H1 (cell line): Measurements from ENCODE around the gene JOSD1. TPM values are rescaled to one million over a fixed set of nuclear protein-coding genes. Genes with fewer than 3 reads are reported as not detected.

ENCODE experiments used
- CTCF ChIA-PET: fragments of 300-600 bp; sonication (Branson Sonifier 250); formaldehyde crosslinking; loops from one replicate; lab custom pipeline; 2021; ENCODE audit not compliant: partially characterized antibody; lab: Charles Lee
- POLR2A ChIA-PET: fragments of 300-600 bp; sonication (Branson Sonifier 250); formaldehyde crosslinking; loops from one replicate; lab custom pipeline; 2021; ENCODE audit warnings: inconsistent platforms; ENCODE audit not compliant: partially characterized antibody; lab: Charles Lee
- DNase-seq, 2 experiments: peaks; one replicate each; pipeline versions ENCODE4 v3.0.0 to v3.0.0-alpha.2; 2010 to 2022; ENCODE audit warnings: low spot score in 2 of 2, low read depth in 1 of 2, mixed read lengths in 1 of 2
- FAIRE-seq: peaks from 2 replicates; lab custom pipeline; 2011; peaks lifted over from hg19 to GRCh38; lab: Jason Lieb, UNC
- H2AFZ ChIP-seq: 2 replicates; pipeline ENCODE4 v1.8.1; 2012; ENCODE audit warnings: low read length, inconsistent platforms
- H2AK5ac ChIP-seq: 2 replicates; pipeline ENCODE4 v1.6.1; 2013; ENCODE audit warnings: low read depth, low read length
- H2BK120ac ChIP-seq: replicated peaks from 2 replicates; pipeline ENCODE3; 2013; ENCODE audit warnings: low read depth, low read length, inconsistent platforms
- H2BK12ac ChIP-seq: 2 replicates; pipeline ENCODE4 v1.6.1; 2013; ENCODE audit warnings: low read depth, low read length
- H2BK15ac ChIP-seq: 2 replicates; pipeline ENCODE4 v1.6.1; 2013; ENCODE audit warnings: low read length
- H2BK20ac ChIP-seq: 2 replicates; pipeline ENCODE4 v1.6.1; 2013; ENCODE audit warnings: low read length
- H2BK5ac ChIP-seq: 2 replicates; pipeline ENCODE4 v1.6.1; 2013; ENCODE audit warnings: low read depth, low read length
- H3K14ac ChIP-seq: 2 replicates; pipeline ENCODE4 v1.6.1; 2013; ENCODE audit warnings: inconsistent platforms; ENCODE audit not compliant: insufficient read length
- H3K18ac ChIP-seq: 2 replicates; pipeline ENCODE4 v1.6.1; 2013; ENCODE audit warnings: low read length; ENCODE audit errors: extremely low read depth
- H3K23ac ChIP-seq: 2 replicates; pipeline ENCODE4 v1.6.1; 2013; ENCODE audit warnings: inconsistent platforms; ENCODE audit not compliant: insufficient read length
- H3K23me2 ChIP-seq: 2 replicates; pipeline ENCODE4 v1.6.1; 2013; ENCODE audit warnings: low read depth, low read length
- H3K27ac ChIP-seq: 2 replicates; pipeline ENCODE4 v1.6.1; 2011; ENCODE audit warnings: low read depth, low read length, inconsistent platforms
- H3K27me3 ChIP-seq, 4 experiments: replicated peaks in 1 of 4; 1 replicate in 1 of 4; 2 replicates in 3 of 4; pipeline versions ENCODE4 v1.6.1 to v1.8.1; 2011 to 2013; ENCODE audit warnings: low read length in 3 of 4, mild to moderate bottlenecking in 3 of 4, inconsistent platforms in 2 of 4, mixed read lengths in 2 of 4, moderate library complexity in 1 of 4; ENCODE audit not compliant: control insufficient read depth in 3 of 4, insufficient read depth in 3 of 4; ENCODE audit errors: extremely low read depth in 1 of 4
- H3K36me3 ChIP-seq, 4 experiments: 2 replicates each; pipeline versions ENCODE4 v1.6.1 to v1.8.1; 2011 to 2013; ENCODE audit warnings: mild to moderate bottlenecking in 4 of 4, low read length in 3 of 4, moderate library complexity in 2 of 4, control low read depth in 1 of 4, inconsistent platforms in 1 of 4; ENCODE audit not compliant: insufficient read depth in 4 of 4, control insufficient read depth in 2 of 4
- H3K4ac ChIP-seq: replicated peaks from 2 replicates; pipeline ENCODE3; 2013; ENCODE audit warnings: low read length, low read depth, mixed read lengths, inconsistent platforms; ENCODE audit not compliant: insufficient read length
- H3K4me1 ChIP-seq, 4 experiments: replicated peaks in 1 of 4; 1 replicate in 1 of 4; 2 replicates in 3 of 4; pipeline versions ENCODE4 v1.6.1 to v1.8.1; 2011 to 2013; ENCODE audit warnings: low read length in 3 of 4, inconsistent platforms in 2 of 4, mixed read lengths in 1 of 4; ENCODE audit not compliant: insufficient read depth in 4 of 4, control insufficient read depth in 3 of 4
- H3K4me2 ChIP-seq, 2 experiments: 2 replicates each; pipeline versions ENCODE4 v1.6.1 to v1.8.1; 2011 to 2013; ENCODE audit warnings: low read depth in 2 of 2, low read length in 2 of 2, control low read depth in 1 of 2, inconsistent platforms in 1 of 2, mild to moderate bottlenecking in 1 of 2; ENCODE audit not compliant: insufficient read depth in 1 of 2
- H3K4me3 ChIP-seq, 4 experiments: fragments of 200-600, 300-600 bp in 1 of 4; sonication (generic), shearing (Covaris generic), sonication (Bioruptor Twin) in 1 of 4; 2 replicates each; pipeline versions ENCODE4 v1.5.1 to v1.8.1; 2011 to 2016; ENCODE audit warnings: low read length in 4 of 4, low read depth in 3 of 4, control low read depth in 2 of 4, inconsistent platforms in 2 of 4, mild to moderate bottlenecking in 2 of 4, mixed read lengths in 1 of 4, moderate library complexity in 1 of 4; ENCODE audit not compliant: insufficient read depth in 2 of 4; ENCODE audit errors: extremely low read depth in 1 of 4
- H3K56ac ChIP-seq: replicated peaks from 2 replicates; pipeline ENCODE3; 2013; ENCODE audit warnings: low read depth, mild to moderate bottlenecking, mixed read lengths, low read length, inconsistent platforms; ENCODE audit not compliant: insufficient read length
- H3K79me1 ChIP-seq: 2 replicates; pipeline ENCODE4 v1.6.1; 2013; ENCODE audit warnings: low read depth, low read length, control low read depth
- H3K79me2 ChIP-seq, 2 experiments: 2 replicates each; pipeline versions ENCODE4 v1.6.1 to v1.8.1; 2012 to 2013; ENCODE audit warnings: low read length in 2 of 2, mild to moderate bottlenecking in 2 of 2, inconsistent platforms in 1 of 2; ENCODE audit not compliant: insufficient read depth in 2 of 2, control insufficient read depth in 1 of 2
- H3K9ac ChIP-seq, 4 experiments: replicated peaks in 1 of 4; 1 replicate in 1 of 4; 2 replicates in 3 of 4; pipeline versions ENCODE4 v1.6.1 to v1.8.1; 2011 to 2013; ENCODE audit warnings: low read depth in 3 of 4, low read length in 3 of 4, control low read depth in 2 of 4, mild to moderate bottlenecking in 2 of 4, moderate library complexity in 2 of 4, inconsistent platforms in 1 of 4; ENCODE audit errors: extremely low read depth in 1 of 4
- H3K9me3 ChIP-seq, 2 experiments: 2 replicates each; pipeline versions ENCODE4 v1.6.1 to v1.8.1; 2012 to 2013; ENCODE audit warnings: mild to moderate bottlenecking in 2 of 2, moderate library complexity in 2 of 2, control low read depth in 1 of 2, inconsistent platforms in 1 of 2, low read depth in 1 of 2, low read length in 1 of 2, mixed read lengths in 1 of 2; ENCODE audit not compliant: insufficient read depth in 2 of 2
- H4K20me1 ChIP-seq, 2 experiments: replicated peaks in 1 of 2; 2 replicates each; pipeline versions ENCODE3 to v1.8.1; 2011 to 2013; ENCODE audit warnings: inconsistent platforms in 2 of 2, low read length in 2 of 2, mild to moderate bottlenecking in 1 of 2; ENCODE audit not compliant: insufficient read depth in 2 of 2, control insufficient read depth in 1 of 2
- H4K5ac ChIP-seq: 2 replicates; pipeline ENCODE4 v1.6.1; 2013; ENCODE audit warnings: low read length, low read depth, mixed read lengths, inconsistent platforms; ENCODE audit not compliant: insufficient read length
- H4K8ac ChIP-seq: 2 replicates; pipeline ENCODE4 v1.8.0; 2013; ENCODE audit warnings: mild to moderate bottlenecking, moderate library complexity, low read length, inconsistent platforms; ENCODE audit not compliant: insufficient read depth; ENCODE audit errors: extremely low read depth
- H4K91ac ChIP-seq: replicated peaks from 2 replicates; pipeline ENCODE3; 2013; ENCODE audit warnings: low read length, mixed read lengths, inconsistent platforms; ENCODE audit not compliant: insufficient read length
- CHD2 ChIP-seq: IDR thresholded peaks from 2 replicates; pipeline ENCODE4 v1.6.1; 2012; ENCODE audit warnings: low read length, improper control_type of control experiment
- HDAC6 ChIP-seq: IDR thresholded peaks from one replicate; pipeline ENCODE4 v1.7.1; 2012; ENCODE audit warnings: low read depth, mild to moderate bottlenecking, inconsistent platforms, low read length, moderate library complexity
- WGBS, 2 experiments: shearing (Covaris generic) in 1 of 2; methylation state at CpG; one replicate each; pipeline versions ENCODE4 v1.1.6 to v1.1.7; 2013 to 2015; ENCODE audit warnings: low lambda C conversion rate in 2 of 2, mixed read lengths in 2 of 2, inconsistent platforms in 1 of 2, low coverage in 1 of 2, missing lambda C conversion rate in 1 of 2; ENCODE audit not compliant: insufficient replicate concordance in 2 of 2, insufficient coverage in 1 of 2, insufficient read length in 1 of 2; ENCODE audit errors: extremely low coverage in 1 of 2, missing lambda C conversion rate in 1 of 2; 5-methylcytosine and 5-hydroxymethylcytosine counted together
- polyA plus RNA-seq, 7 experiments: library from polyadenylated mRNA; depleted of rRNA in 3 of 7; stranded (reverse) in 5 of 7; unstranded in 2 of 7; fragments of >200 nt in 5 of 7; fragments of 200-250 nt in 2 of 7; gene quantifications; 1 replicate in 5 of 7; 2 replicates in 1 of 7; 4 replicates in 1 of 7; pipeline versions ENCODE4 v1.2.1 to v1.2.3, GENCODE V29; 2011 to 2013; ENCODE audit warnings: missing spikeins in 2 of 7, mixed read lengths in 2 of 7
- total RNA-seq: library from RNA; stranded (reverse); fragmentation: NEBNext Ultra II Directional; extraction: Animal tissue kit (Norgen Biotek cat#: 25700); gene quantifications from 2 replicates; pipeline ENCODE4 v1.2.1, GENCODE V29; 2021

Gene JOSD1
- total and polyA plus RNA-seq, 2 of the 8 experiments (the other 6 are each of a cell fraction or from before 2014, with no cell fraction given) = 18.4 to 20.2 TPM

- ChIA-PET POLR2A (interaction anchor here (1.1 to 13.2 kb wide), 5 partner anchors 10 to 49 kb away, joined by 3 to 112 read pairs (median 7); no protein-coding TSS in a partner anchor), CTCF (interaction anchor here (0.8 to 11.1 kb wide), 4 partner anchors 9 to 130 kb away, joined by 3 to 116 read pairs (median 62); no protein-coding TSS in a partner anchor)
- no peak overlapping the region for H2BK20ac ChIP-seq
- no peak overlapping the region for H4K91ac ChIP-seq
- H3K27ac ChIP-seq = no peak overlapping the region
- H3K56ac ChIP-seq = no peak overlapping the region
- H3K23me2 ChIP-seq = no peaks in the 10 kb centered on the region
- no peak overlapping the region for H3K4me3 ChIP-seq
- no peak for FAIRE-seq
- no peak for DNase-seq
- no peak overlapping the region for H3K4me2 ChIP-seq
- 93% methylated on average over 20 of the region's 20 CpGs; no CpG with 5 or more reads in 1 of the 2 experiments for WGBS, 2 experiments
- H3K4ac ChIP-seq = no peak overlapping the region
- no peak overlapping the region for H2AFZ ChIP-seq
- H3K79me1 ChIP-seq = no peaks in the 10 kb centered on the region
- no peak overlapping the region; the same call in 1 of the 2 replicates for H4K8ac ChIP-seq
- no peak overlapping the region for H2AK5ac ChIP-seq
- no peak overlapping the region for H2BK120ac ChIP-seq
- peaks cover 0 to 7% of the 10 kb centered on the region in 2 experiments for H4K20me1 ChIP-seq
- no peak overlapping the region for H3K14ac ChIP-seq
- no peaks in the 10 kb centered on the region for H3K4me1 ChIP-seq
- no peak overlapping the region for H3K9ac ChIP-seq
- TF ChIP-seq HDAC6 (no peak), CHD2 (no peak)
- no peak overlapping the region for H2BK15ac ChIP-seq
- no peaks in the 10 kb centered on the region for H3K79me2 ChIP-seq
- H3K27me3 ChIP-seq = no peaks in the 10 kb centered on the region
- no peak overlapping the region for H2BK12ac ChIP-seq
- H4K5ac ChIP-seq = no peak overlapping the region
- peaks cover 1 to 12% (median 8%) of the 10 kb centered on the region in 4 experiments; a peak in 3 of 8 replicates for H3K36me3 ChIP-seq
- H3K23ac ChIP-seq = no peak overlapping the region
- H3K9me3 ChIP-seq = no peaks in the 10 kb centered on the region
- no peak overlapping the region for H2BK5ac ChIP-seq
- H3K18ac ChIP-seq = no peak overlapping the region
Measured at GRCh38 chr22:38739300-38740055, 38.7 kb upstream of the JOSD1 start.
